ENCODE data around the gene ARHGAP24.
"Not testable (repeated sequence)": the region's sequence is repeated elsewhere in the genome, so short reads cannot be mapped to it uniquely, and the experiment has no call there.

Gene ARHGAP24

DNA sequence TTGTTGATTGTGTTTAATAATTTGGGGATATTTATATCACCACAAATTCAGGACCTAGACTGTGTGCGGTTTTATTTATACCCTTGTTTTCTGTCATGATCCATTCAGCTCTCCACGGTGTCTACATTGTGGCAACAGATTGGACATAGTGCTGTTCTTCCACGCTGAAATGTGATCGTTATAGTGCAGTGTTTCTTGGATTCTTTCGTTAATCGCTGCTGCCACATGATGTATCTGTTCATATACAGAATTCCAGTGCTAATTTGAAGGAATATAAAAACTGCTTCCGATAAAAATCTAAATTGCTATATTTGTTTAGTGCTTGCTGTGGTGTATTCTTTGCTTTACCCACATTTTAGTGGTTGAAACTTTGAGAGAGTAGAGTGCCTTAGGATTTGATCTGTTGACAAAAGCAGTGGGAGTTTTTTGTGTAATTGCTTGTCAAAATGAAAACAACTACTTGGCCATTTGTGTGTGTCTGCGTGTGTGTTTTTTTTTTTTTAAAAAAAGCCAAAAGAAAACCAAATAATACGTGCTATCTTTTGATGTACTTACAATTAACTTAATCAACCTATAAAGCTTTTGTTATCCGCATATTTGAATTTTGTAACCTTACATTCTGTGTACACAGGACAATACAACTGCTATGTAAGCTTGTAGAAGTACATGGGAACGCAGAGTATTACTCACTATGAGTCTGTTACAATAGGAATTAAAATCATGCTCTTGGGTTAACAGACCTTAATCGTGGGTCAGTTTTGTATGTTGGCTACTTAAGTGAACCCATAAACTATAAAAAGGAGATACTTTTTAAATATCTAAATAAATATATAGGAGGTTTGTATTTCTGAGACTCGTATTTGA is 353.3 kb downstream of the ARHGAP24 start:
- no peak for DNase-seq

DNA sequence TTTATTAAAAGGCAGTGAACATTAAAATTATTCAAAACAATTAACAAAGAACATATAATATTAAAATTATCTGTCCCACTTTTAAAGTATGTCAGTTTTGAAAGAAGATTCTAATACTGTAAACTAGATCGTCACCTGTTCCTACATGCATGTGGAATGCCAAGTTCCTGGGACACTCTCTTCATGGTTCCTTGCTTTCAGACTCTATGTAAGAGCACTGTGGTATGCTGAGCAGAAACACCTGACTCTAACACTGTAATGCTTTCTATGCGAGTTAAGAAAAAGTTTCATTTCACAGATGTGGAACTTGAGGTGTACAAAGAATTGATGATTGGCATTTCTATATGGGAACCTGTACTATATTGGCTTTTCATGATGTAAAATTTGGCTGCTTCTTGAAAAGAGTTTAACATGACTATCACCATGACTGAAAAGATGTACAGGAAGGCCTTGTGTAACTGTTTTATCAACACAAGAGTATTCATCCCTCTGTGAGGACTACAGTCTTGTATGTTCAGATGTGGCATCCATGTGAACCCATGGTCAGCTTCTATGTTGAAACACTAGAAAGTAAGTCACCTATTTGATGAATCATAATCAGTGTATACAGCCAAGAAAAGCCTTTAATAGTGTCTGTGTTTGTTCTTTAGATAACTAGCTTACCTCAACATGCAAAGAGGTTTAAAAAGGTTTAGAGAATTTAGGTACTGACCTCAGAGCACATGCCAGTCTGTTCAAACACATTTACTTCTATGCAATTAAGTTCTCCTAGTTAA is 354.5 kb downstream of the ARHGAP24 start:
- no peak for DNase-seq

DNA sequence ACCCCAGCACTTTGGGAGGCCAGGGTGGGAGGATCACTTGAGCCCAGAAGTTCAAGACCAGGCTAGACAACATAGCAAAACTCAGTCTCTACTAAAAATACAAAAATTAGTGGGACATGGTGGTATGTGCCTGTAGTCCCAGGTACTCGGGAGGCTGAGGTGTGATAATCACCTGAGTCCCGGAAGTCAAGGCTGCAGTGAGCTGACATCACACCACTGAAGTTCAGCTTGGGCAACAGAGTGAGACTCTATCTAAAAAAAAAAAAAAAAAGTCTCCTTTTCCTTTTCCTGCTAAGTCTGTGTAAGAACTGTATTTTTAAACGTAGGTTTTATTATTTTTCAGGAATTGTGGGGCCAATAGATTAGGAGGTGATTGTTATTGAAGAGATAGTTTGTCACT is 356.7 kb downstream of the ARHGAP24 start:
- DNase-seq, result no peak

DNA sequence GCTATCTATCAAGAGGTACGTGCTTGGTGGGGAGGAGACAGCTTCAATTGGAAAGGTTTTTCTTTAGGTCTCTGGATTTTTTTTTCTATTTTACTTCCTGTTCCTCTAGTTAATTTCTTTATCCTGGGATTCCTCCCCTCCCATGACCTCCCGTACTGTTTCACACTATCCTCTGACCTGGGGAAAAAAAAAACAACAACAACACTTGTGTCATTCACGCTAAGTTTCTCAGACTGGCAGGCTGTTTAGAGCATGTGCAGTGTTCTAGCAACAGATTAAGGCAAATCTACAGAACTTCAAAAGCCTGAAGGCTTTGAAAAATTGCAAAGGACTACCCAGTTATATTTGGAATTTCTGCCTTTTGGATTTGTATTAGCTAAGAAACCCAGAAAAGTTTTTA is 358.4 kb downstream of the ARHGAP24 start:
- DNase-seq, result no peak

DNA sequence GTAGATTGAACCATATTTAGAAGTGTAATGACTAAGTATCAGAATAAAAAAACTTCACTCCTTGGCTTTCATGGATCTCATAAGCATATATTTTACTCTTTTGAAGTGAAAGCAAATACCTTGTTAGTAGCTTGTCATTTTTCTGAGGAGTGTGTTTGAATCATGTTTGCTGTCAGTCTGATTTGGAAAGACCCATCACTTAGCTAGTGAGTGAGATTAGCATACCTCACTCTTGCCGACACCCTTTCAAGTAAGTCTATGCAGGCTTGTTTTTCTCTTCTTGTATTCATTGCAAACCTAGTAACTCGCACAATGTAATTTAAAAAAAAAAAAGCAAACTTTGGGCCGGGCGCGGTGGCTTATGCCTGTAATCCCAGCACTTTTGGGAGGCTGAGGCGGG is 360.0 kb downstream of the ARHGAP24 start:
- no peak for DNase-seq

DNA sequence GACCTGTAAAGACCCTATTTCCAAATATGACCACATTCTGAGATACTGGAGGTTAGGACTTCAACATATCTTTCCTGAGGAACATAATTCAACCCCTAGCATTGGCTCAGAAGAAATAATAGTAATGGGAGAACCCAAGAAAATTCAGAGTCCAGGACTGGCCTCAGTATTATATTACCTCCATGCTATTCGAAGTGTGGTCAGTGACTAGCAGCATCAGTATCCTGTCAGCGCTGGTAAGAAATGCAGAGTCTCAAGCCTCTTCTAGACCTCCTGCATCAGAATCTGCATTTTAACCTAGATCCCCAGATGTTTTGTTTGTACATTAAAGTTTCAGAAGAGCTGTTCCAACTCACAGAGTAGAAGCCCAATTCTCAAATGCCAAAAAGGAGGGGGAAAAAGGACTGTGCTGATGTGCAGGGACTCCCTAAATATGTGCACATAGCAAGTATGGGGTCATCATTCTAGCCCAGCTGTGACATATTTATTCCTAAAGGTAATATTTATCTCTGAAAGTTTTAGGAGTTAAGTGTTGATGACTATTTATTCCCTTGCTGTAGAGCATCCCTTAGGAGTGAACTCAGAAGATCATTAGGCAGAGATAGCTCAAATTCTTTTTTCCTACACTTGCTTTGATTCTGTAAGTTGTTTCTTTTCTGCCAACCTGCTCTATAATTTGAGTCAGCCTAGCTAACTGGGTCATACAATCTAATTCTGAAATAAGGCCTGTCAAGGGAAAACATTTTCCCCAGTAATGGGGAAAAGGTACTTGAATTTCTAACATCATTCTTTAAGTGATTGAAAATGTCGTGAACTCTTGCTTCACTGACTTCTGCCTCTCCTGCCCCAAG is 361.9 kb downstream of the ARHGAP24 start:
- DNase-seq, result no peak

DNA sequence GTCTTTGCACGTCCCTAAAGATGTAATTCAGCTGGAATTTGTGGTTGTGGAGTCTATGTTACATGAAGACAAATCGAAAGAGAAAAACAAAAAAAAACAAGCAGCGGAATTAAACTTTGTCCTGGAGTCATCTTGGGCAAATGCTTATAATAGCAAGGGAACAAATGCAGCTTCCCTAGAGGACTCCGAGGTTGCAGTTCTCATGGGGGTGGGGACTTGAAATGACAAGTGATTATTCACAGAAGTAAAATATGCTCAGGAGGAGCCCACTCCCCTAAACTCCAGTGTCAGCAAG is 362.4 kb downstream of the ARHGAP24 start:
- DNase-seq, result no peak

DNA sequence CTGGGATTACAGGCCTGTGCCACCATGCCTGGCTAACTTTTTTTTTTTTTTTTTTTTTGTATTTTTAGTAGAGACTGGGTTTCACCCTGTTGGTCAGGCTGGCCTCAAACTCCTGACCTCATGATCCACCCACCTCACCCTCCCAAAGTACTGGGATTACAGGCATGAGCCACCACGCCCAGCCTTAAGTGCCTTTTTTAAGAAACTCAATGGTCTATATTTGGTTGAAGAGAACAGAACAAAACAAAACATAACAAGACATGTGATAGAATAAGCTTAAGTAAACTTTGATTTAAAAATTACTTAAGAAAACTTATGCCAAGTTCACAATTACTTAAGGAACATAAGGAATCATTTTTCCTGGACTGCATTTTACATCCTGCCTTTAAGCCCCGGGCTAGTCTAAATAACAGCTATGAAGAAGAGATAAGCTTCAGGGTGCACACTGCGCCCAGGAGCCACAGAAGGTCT is 365.1 kb downstream of the ARHGAP24 start:
- not testable (repeated sequence) for DNase-seq

DNA sequence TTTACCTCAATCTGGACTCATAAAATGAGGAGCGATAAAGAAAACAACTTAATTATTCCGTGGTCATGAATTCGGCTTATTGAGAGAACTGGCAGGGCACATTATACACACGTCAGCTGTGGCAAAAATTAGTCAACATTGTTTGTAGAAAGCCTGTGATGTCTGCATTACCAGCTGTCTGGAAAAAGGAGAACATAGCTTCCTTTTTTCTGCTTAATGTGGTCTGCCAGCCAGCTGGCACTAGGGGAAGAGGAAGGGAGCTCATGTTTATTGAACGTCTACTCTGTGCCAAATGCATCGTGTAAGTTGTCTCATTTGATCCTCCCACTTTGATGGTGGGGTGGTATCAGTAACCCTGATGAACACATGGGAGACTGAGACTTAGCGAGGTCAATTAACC is 367.6 kb downstream of the ARHGAP24 start:
- no peak for DNase-seq

DNA sequence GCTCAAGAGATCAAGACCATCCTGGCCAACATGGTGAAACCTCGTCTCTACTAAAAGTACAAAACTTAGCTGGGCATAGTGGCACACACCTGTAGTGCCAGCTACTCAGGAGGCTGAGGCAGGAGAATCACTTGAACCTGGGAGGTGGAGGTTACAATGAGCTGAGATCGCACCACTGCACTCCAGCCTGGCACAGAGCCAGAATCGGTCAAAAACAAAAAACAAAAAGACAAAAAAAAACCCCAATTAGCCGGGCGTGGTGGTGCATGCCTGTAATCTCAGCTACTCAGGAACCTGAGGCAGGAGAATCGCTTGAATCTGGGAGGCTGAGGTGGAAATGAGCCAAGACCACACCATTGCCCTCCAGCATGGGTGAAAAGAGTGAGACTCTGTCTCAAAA is 378.8 kb downstream of the ARHGAP24 start:
- DNase-seq, result not testable (repeated sequence)

DNA sequence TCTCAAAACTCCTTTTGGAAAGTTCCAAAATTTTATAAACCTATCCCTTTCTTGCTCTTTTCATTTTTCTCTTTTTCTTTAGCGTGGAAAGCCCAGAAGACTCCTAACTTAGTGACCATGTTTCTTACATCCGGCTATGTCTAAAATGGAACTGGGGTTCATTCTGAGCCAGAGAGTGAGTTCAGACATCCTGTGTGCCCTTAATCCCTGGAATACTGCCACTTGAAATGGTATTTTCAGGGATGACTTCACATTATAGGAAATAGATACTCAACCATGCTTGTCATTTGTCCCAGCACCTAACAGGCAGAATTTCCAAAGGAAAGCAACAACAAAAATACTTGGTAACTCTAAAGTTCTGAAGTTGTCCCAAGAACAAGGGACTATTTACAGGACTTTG is 379.6 kb downstream of the ARHGAP24 start:
- DNase-seq, result no peak

DNA sequence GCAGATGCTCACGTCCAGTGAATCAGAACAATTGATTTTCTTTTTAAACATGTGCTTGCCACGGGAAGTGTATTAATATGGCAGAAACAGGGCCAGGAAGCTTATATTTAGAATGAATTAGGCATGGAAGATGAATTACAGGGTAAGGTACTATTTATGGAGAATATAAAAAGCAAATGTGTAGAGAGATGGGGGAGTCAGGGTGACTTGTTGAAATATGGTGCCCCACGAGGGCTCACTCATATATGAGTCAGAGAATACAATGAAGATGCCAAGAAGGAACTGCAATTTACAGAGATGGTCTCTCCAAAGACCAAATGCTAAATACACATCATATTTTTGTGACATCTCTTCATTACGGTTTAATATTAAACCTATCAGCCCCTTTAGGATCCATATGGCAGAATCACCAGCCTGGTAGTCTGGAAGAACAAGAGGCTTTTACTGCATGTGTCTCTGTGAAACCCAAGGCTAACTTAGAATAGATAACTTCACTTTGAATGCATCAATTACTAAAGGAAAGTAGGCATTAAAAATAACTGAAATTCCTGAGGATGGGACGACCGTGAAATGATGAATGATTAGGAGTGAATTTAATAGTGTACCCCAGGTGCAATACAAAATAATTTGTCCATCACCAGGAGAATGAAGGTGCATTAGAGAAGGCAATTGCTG is 385.3 kb downstream of the ARHGAP24 start:
- no peak for DNase-seq

DNA sequence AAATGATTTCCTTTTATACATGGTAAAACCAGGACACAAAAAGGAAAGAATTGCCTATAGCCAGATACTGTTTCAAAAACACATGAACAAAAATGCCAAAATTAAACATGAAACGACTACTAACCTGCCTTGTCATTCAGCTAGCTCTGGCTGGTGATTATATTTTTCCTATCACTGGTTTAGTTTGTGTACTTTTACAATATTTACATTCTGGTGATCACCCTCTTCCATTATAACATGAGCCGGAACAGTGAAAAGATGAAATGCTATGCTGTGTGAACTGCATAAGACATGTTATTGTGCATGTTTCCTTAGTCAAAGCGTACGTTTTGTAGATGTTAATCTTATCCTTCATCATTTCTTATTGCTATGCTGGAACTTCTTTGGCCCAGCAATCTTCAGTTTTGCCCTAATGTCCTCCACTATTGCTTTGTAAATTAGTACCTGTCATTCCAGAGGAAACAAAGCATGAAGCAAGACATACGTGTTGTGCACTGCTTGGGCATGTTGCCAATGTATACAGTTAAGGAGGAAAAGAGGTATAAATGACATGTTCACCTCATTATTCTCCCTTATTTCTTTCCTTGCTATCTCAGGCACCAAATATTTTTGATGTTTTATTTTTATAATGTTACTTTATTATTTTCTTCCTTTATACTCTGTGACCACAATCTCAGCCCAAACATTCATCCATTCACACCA is 386.3 kb downstream of the ARHGAP24 start:
- no peak for DNase-seq

DNA sequence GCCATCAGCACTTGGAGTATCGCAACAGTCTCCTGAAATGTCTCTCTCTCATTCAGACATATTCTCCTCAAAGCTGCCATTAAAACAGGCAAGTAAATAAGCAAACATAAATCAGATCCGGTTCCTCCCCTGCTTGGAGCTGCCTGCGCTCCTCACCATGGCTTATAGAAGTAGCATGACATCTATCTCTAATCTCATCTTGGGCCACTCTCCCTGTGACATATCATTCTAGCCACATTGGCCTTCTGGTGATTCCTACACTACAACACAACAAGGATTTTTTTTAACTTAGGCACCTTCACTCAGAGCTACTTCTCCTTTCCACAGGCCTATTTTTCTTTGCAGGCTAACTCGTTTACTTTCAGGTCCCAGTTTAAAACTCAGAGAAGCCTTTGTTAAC is 387.9 kb downstream of the ARHGAP24 start:
- DNase-seq, result no peak

DNA sequence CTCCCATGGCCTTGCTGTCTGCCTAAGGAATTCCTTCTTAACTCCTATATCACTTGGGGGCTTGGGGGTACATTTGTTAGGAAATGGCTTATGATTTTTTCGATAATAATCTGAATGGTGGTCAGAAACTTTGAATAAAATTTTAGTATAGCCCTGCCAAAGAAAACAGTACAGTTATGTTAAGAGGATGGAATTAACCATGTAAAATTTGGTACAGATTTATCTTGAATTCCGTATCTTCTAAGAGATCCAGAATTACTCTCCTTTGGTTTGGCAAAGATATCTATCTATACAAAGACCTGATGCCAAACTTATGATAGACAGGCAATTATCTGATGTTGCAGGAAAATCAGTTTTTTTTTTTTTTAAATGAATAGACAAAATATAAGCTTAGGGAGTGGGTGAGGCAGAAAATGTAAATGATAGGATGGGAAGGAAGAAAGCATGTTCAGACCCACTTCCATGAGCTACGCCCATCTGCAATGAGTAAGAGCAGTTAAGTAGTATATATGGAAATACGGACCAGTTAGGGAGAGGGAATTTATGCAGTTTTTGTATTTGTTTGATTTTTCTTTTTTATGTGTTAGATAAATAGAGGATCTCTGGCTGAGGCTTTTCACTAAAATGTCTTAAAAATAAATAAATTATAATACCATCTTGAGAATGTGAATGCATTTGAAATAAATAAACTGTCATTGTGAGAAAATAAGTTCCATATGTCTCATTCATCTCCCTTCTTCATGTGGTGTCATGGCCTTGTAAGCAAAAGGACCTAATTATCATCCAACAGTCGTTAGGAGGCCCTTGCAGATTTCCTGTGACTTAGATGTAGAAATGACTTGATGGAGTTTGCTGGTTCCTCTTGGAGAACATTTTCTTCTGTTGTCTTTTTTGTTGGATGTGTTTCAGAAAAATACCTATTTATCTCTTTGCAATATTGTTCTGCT is 389.6 kb downstream of the ARHGAP24 start:
- DNase-seq, result no peak

DNA sequence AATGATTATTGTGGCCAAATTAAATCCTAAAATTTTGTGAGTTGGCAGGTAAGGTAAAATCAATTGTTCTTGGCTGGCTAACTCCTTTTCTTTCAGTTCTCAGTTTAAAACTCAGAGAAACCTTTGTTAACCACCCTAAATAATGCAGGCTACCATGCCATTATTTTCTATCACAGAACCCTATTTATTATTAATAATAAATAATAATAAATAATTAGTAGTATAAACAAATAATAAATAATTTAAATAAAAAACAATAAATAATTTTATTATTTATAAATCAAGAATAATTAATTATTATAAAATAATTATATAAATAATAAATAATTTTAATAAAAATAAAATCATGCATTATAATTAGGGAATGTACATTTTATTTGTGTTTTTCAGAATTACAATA is 390.3 kb downstream of the ARHGAP24 start:
- no peak for DNase-seq

DNA sequence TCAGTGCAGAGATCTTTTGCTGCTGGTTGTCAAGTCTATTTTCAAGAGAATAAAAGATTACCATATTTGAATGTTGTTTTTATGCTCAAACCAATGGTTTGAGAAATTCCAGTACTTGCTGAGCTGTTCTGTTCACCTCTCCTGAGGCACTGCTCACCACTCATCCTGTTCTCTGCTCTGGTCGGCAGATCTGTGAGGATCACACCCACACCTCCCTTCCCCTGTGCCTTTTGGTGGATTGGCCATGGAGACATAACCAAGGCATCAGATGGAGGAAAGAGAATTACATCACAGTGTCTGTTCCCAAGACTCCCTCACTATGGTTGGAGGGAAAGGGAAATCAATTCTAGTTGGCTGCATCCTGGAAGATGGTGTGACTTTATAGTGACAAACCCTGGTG is 391.6 kb downstream of the ARHGAP24 start:
- no peak for DNase-seq

DNA sequence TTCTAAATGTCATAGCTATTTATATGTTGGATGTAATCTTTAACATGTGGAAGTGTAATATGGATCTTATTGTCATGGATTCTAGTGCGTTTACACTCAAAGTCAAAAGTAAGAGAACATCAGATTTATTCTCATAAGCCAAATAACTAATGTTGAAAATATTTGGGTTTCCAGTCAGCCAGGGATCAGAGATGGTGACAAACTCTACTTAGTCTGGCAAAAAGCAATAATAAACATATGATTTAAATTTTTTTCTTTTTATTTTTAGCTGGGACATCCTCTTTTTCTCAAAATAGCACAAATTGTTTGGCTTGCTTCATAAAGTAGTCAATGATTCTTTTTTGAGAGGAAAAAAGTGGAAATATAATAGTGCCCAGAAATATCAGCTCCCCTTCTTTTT is 392.3 kb downstream of the ARHGAP24 start:
- no peak for DNase-seq

DNA sequence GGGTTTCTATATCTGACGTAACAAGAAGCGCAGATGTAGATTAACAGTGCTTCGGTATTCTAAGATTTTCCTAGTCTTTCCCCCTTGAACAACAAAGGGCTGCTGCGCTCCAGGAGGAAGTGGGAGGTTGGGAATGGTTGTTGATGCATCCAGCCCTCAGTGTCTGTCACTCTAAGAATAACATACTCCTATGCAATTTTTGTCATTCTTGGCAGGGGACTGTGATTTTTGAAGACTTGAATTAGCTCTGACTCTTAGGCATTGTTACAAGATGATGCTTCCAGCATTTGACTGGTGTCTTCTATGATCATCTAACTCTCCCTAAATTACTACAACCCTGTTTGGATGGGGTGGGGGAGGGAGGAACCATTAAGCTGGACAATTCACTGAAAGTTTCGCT is 394.2 kb downstream of the ARHGAP24 start:
- DNase-seq, result no peak

DNA sequence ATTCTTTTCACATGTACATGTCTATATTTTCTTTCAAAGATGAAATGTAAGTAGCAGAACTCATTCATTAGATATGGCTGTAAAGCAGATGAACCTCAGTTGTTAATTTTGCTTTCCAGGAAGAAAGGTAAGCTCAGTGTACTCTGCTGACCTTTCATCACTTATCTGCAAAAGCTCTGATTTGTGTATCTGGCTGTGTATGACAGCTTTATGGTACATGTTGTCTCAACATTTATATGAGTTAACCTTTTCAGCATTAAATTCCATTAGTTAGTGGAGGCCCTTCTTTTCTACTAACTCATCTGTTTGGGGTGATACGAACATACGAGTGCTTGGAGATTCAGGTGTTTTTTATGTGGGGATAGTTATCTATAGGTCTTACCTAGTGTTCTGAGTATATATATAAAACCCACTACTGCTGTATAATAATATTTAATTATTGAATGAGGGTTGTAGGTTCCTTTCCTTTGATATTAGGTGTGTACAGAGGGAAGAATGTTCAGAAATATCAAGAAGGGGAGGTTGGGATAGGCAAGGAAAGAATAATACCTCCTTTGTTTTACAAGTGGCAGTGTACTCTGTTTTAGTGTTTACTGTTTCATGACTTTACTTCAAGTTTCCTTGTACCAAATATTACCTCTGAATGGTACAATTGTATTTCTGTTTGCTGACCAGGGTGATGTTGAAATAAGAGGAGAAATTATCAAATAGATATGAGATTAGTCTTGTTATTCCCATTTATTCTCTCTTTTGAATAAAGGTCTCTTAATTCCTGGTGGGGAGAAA is 395.5 kb downstream of the ARHGAP24 start:
- no peak for DNase-seq

Measured in stimulated activated CD4-positive, alpha-beta T cell treated with anti-CD3 and anti-CD28 coated beads, Interleukin-2, amount 100 ng/mL, for 48 hours (primary cell).